ENCODE results near the gene TMED3.

The TMED3 gene

DNA sequence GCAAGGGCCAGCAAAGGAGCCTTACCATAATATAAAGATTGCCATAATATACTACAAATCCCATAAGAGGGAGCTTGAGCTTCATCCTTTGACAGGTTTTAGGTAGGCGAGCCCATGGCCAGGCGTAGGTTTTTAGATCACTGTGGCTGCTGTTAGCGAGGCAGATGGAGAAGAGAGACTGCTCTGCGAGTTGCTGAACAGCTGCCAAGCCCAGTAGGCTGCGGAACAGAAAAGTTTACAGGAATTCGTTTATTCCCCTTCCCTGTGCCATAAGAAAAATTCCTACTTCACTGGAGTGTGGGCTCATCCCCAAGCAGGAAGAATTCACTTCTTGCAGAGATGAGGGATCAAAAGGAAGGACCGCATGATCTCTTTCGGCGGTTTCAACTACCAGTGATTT lies 30.5 kb downstream of the TMED3 start:
- Histone ChIP-seq H3K27me3 (ENCODE audit: control insufficient read depth in 2 of 2, insufficient read depth in 2 of 2, low read length in 2 of 2) (no peaks in the 10 kb centered on the region), H3K4me1 (ENCODE audit: control insufficient read depth in 2 of 2, insufficient read depth in 2 of 2, low read length in 2 of 2) (no peaks in the 10 kb centered on the region), H3K9ac (ENCODE audit: low read depth in 1 of 2, low read length in 2 of 2) (no peak overlapping the region), H3K27ac (ENCODE audit: low read depth in 2 of 2, low read length in 2 of 2) (no peak overlapping the region), H3K9me3 (ENCODE audit: control insufficient read depth in 2 of 2, low read length in 2 of 2) (no peaks in the 10 kb centered on the region), H3K4me3 (ENCODE audit: low read length in 2 of 2) (no peak overlapping the region), H3K36me3 (ENCODE audit: control insufficient read depth in 2 of 2, insufficient read depth in 2 of 2, low read length in 2 of 2) (no peaks in the 10 kb centered on the region)

DNA sequence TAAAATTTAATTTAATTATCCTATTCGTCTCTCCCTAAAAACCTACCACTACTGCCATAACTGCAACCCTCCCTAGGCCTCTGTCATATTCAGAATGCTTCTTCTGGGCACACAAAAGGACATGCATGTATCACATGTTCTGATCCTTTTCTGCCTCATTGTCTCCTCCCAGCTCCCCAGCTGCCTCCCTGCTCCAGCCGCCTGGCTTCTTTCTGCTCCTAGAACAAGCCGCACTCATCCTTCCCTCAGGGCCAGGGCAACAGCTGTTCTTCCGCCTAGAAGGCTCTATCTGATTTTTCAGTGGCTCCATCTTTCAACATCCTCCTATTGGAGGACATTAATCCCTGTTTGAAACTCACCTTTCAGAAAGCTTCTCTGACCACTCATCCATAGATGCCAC lies 38.6 kb downstream of the TMED3 start:
- H3K9me3 ChIP-seq (ENCODE audit: control insufficient read depth in 2 of 2, low read length in 2 of 2), result no peaks in the 10 kb centered on the region
- no peak overlapping the region for H3K27ac ChIP-seq (ENCODE audit: low read depth in 2 of 2, low read length in 2 of 2)
- H3K4me3 ChIP-seq (ENCODE audit: low read length in 2 of 2), result no peak overlapping the region
- no peaks in the 10 kb centered on the region for H3K36me3 ChIP-seq (ENCODE audit: control insufficient read depth in 2 of 2, insufficient read depth in 2 of 2, low read length in 2 of 2)
- no peak overlapping the region for H3K9ac ChIP-seq (ENCODE audit: low read depth in 1 of 2, low read length in 2 of 2)
- H3K27me3 ChIP-seq (ENCODE audit: control insufficient read depth in 2 of 2, insufficient read depth in 2 of 2, low read length in 2 of 2), result no peaks in the 10 kb centered on the region
- no peaks in the 10 kb centered on the region for H3K4me1 ChIP-seq (ENCODE audit: control insufficient read depth in 2 of 2, insufficient read depth in 2 of 2, low read length in 2 of 2)

DNA sequence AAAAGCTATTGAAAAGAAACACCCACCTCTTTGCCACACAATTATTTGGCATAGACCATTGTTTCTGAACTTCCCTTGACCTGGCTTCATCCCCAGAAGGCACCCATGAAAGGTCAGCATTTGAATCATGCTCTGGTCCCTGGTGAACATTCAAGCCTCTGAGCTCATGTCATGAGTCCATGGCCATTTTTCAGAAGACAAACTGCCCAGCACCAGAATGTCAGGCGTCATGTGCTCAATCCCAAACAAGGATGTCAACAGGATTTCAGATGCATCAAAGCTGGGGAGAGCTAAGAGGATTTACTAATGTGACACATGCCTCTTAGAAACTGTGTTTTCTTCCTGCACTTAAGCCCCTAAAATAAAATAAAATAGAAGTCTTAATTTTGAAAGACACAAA lies 41.3 kb downstream of the TMED3 start:
- Histone ChIP-seq H3K4me3 (ENCODE audit: low read length in 2 of 2) (no peak overlapping the region), H3K9ac (ENCODE audit: low read depth in 1 of 2, low read length in 2 of 2) (no peak overlapping the region), H3K4me1 (ENCODE audit: control insufficient read depth in 2 of 2, insufficient read depth in 2 of 2, low read length in 2 of 2) (no peaks in the 10 kb centered on the region), H3K36me3 (ENCODE audit: control insufficient read depth in 2 of 2, insufficient read depth in 2 of 2, low read length in 2 of 2) (no peaks in the 10 kb centered on the region), H3K27me3 (ENCODE audit: control insufficient read depth in 2 of 2, insufficient read depth in 2 of 2, low read length in 2 of 2) (no peaks in the 10 kb centered on the region), H3K27ac (ENCODE audit: low read depth in 2 of 2, low read length in 2 of 2) (no peak overlapping the region), H3K9me3 (ENCODE audit: control insufficient read depth in 2 of 2, low read length in 2 of 2) (no peaks in the 10 kb centered on the region)

DNA sequence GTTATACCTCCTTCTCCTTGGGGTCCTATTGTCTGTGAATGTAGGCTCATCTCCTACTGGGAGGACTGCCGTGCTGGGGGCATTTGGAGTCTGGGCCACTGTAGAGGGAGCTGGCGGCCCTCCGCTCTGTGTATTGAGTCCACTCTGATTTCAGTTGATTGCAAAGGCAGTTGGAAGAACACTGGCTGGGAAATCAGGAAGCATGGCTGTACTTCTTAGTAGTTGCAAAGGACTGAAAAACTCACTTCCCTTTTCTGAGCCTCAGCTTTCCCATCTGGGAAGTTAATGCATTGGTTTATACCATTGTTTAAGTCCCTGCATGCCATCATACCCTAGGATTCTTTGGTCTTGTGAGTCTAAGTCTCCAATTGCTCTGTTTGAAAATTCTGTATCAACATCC lies 46.7 kb downstream of the TMED3 start:
- Histone ChIP-seq H3K4me1 (ENCODE audit: control insufficient read depth in 2 of 2, insufficient read depth in 2 of 2, low read length in 2 of 2) (no peaks in the 10 kb centered on the region), H3K27ac (ENCODE audit: low read depth in 2 of 2, low read length in 2 of 2) (no peak overlapping the region), H3K27me3 (ENCODE audit: control insufficient read depth in 2 of 2, insufficient read depth in 2 of 2, low read length in 2 of 2) (no peaks in the 10 kb centered on the region), H3K36me3 (ENCODE audit: control insufficient read depth in 2 of 2, insufficient read depth in 2 of 2, low read length in 2 of 2) (no peaks in the 10 kb centered on the region), H3K9me3 (ENCODE audit: control insufficient read depth in 2 of 2, low read length in 2 of 2) (no peaks in the 10 kb centered on the region), H3K4me3 (ENCODE audit: low read length in 2 of 2) (no peak overlapping the region), H3K9ac (ENCODE audit: low read depth in 1 of 2, low read length in 2 of 2) (no peak overlapping the region)

GRCh38 chr15:79358069-79358468 lies 47.2 kb downstream of the TMED3 start:
- Histone ChIP-seq H3K27me3 (ENCODE audit: control insufficient read depth in 2 of 2, insufficient read depth in 2 of 2, low read length in 2 of 2) (no peaks in the 10 kb centered on the region), H3K9me3 (ENCODE audit: control insufficient read depth in 2 of 2, low read length in 2 of 2) (no peaks in the 10 kb centered on the region), H3K27ac (ENCODE audit: low read depth in 2 of 2, low read length in 2 of 2) (no peak overlapping the region), H3K9ac (ENCODE audit: low read depth in 1 of 2, low read length in 2 of 2) (no peak overlapping the region), H3K4me1 (ENCODE audit: control insufficient read depth in 2 of 2, insufficient read depth in 2 of 2, low read length in 2 of 2) (no peaks in the 10 kb centered on the region), H3K4me3 (ENCODE audit: low read length in 2 of 2) (no peak overlapping the region), H3K36me3 (ENCODE audit: control insufficient read depth in 2 of 2, insufficient read depth in 2 of 2, low read length in 2 of 2) (no peaks in the 10 kb centered on the region)

GRCh38 chr15:79364571-79365240 lies 53.8 kb downstream of the TMED3 start:
- no peaks in the 10 kb centered on the region for H3K4me1 ChIP-seq (ENCODE audit: control insufficient read depth in 2 of 2, insufficient read depth in 2 of 2, low read length in 2 of 2)
- H3K27ac ChIP-seq (ENCODE audit: low read depth in 2 of 2, low read length in 2 of 2), result no peak overlapping the region
- H3K27me3 ChIP-seq (ENCODE audit: control insufficient read depth in 2 of 2, insufficient read depth in 2 of 2, low read length in 2 of 2), result no peaks in the 10 kb centered on the region
- no peaks in the 10 kb centered on the region for H3K36me3 ChIP-seq (ENCODE audit: control insufficient read depth in 2 of 2, insufficient read depth in 2 of 2, low read length in 2 of 2)
- no peaks in the 10 kb centered on the region for H3K9me3 ChIP-seq (ENCODE audit: control insufficient read depth in 2 of 2, low read length in 2 of 2)
- no peak overlapping the region for H3K4me3 ChIP-seq (ENCODE audit: low read length in 2 of 2)
- no peak overlapping the region for H3K9ac ChIP-seq (ENCODE audit: low read depth in 1 of 2, low read length in 2 of 2)

- H3K4me3 ChIP-seq (ENCODE audit: low read length in 2 of 2), result no peak overlapping the region
Measured at GRCh38 chr15:79365765-79366164, 54.9 kb downstream of the TMED3 start.

GRCh38 chr15:79366691-79367090 lies 55.8 kb downstream of the TMED3 start:
- Histone ChIP-seq H3K27ac (ENCODE audit: low read depth in 2 of 2, low read length in 2 of 2) (no peak overlapping the region), H3K36me3 (ENCODE audit: control insufficient read depth in 2 of 2, insufficient read depth in 2 of 2, low read length in 2 of 2) (no peaks in the 10 kb centered on the region), H3K9ac (ENCODE audit: low read depth in 1 of 2, low read length in 2 of 2) (no peak overlapping the region), H3K27me3 (ENCODE audit: control insufficient read depth in 2 of 2, insufficient read depth in 2 of 2, low read length in 2 of 2) (no peaks in the 10 kb centered on the region), H3K4me3 (ENCODE audit: low read length in 2 of 2) (no peak overlapping the region), H3K9me3 (ENCODE audit: control insufficient read depth in 2 of 2, low read length in 2 of 2) (no peaks in the 10 kb centered on the region), H3K4me1 (ENCODE audit: control insufficient read depth in 2 of 2, insufficient read depth in 2 of 2, low read length in 2 of 2) (no peaks in the 10 kb centered on the region)

More at GRCh38 chr15:79365765-79366164, 54.9 kb downstream of the TMED3 start:
- Histone ChIP-seq H3K9me3 (ENCODE audit: control insufficient read depth in 2 of 2, low read length in 2 of 2) (no peaks in the 10 kb centered on the region), H3K36me3 (ENCODE audit: control insufficient read depth in 2 of 2, insufficient read depth in 2 of 2, low read length in 2 of 2) (no peaks in the 10 kb centered on the region), H3K4me1 (ENCODE audit: control insufficient read depth in 2 of 2, insufficient read depth in 2 of 2, low read length in 2 of 2) (no peaks in the 10 kb centered on the region), H3K27ac (ENCODE audit: low read depth in 2 of 2, low read length in 2 of 2) (no peak overlapping the region), H3K27me3 (ENCODE audit: control insufficient read depth in 2 of 2, insufficient read depth in 2 of 2, low read length in 2 of 2) (no peaks in the 10 kb centered on the region), H3K9ac (ENCODE audit: low read depth in 1 of 2, low read length in 2 of 2) (no peak overlapping the region)

- Histone ChIP-seq H3K36me3 (ENCODE audit: control insufficient read depth in 2 of 2, insufficient read depth in 2 of 2, low read length in 2 of 2) (no peaks in the 10 kb centered on the region), H3K4me3 (ENCODE audit: low read length in 2 of 2) (no peak overlapping the region), H3K27ac (ENCODE audit: low read depth in 2 of 2, low read length in 2 of 2) (no peak overlapping the region), H3K9ac (ENCODE audit: low read depth in 1 of 2, low read length in 2 of 2) (no peak overlapping the region), H3K9me3 (ENCODE audit: control insufficient read depth in 2 of 2, low read length in 2 of 2) (no peaks in the 10 kb centered on the region), H3K27me3 (ENCODE audit: control insufficient read depth in 2 of 2, insufficient read depth in 2 of 2, low read length in 2 of 2) (no peaks in the 10 kb centered on the region), H3K4me1 (ENCODE audit: control insufficient read depth in 2 of 2, insufficient read depth in 2 of 2, low read length in 2 of 2) (no peaks in the 10 kb centered on the region)
Measured at GRCh38 chr15:79370716-79371115, 59.8 kb downstream of the TMED3 start.

- Histone ChIP-seq H3K9ac (ENCODE audit: low read depth in 1 of 2, low read length in 2 of 2) (no peak overlapping the region), H3K27me3 (ENCODE audit: control insufficient read depth in 2 of 2, insufficient read depth in 2 of 2, low read length in 2 of 2) (no peaks in the 10 kb centered on the region), H3K4me1 (ENCODE audit: control insufficient read depth in 2 of 2, insufficient read depth in 2 of 2, low read length in 2 of 2) (no peaks in the 10 kb centered on the region), H3K36me3 (ENCODE audit: control insufficient read depth in 2 of 2, insufficient read depth in 2 of 2, low read length in 2 of 2) (no peaks in the 10 kb centered on the region), H3K27ac (ENCODE audit: low read depth in 2 of 2, low read length in 2 of 2) (no peak overlapping the region), H3K4me3 (ENCODE audit: low read length in 2 of 2) (no peak overlapping the region), H3K9me3 (ENCODE audit: control insufficient read depth in 2 of 2, low read length in 2 of 2) (no peaks in the 10 kb centered on the region)
Measured at GRCh38 chr15:79371591-79371990, 60.7 kb downstream of the TMED3 start.

DNA sequence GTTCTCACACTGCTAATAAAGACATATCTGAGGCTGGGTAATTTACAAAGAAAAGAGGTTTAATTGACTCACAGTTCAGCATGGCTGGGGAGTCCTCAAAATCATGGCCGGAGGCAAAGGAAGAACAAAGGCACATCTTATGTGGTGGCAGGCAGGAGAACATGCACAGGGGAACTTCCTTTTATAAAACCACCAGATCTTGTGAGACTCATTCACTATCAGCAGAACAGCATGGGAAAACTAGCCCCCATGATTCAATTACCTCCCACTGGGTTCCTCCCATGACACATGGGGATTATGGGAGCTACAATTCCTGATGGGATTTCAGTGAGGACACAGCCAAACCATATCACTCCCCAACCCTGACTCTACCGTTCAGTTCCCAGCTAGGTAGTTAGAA lies 61.5 kb downstream of the TMED3 start:
- Histone ChIP-seq H3K9ac (ENCODE audit: low read depth in 1 of 2, low read length in 2 of 2) (no peak overlapping the region), H3K36me3 (ENCODE audit: control insufficient read depth in 2 of 2, insufficient read depth in 2 of 2, low read length in 2 of 2) (no peaks in the 10 kb centered on the region), H3K27ac (ENCODE audit: low read depth in 2 of 2, low read length in 2 of 2) (no peak overlapping the region), H3K27me3 (ENCODE audit: control insufficient read depth in 2 of 2, insufficient read depth in 2 of 2, low read length in 2 of 2) (no peaks in the 10 kb centered on the region), H3K4me3 (ENCODE audit: low read length in 2 of 2) (no peak overlapping the region), H3K9me3 (ENCODE audit: control insufficient read depth in 2 of 2, low read length in 2 of 2) (no peaks in the 10 kb centered on the region), H3K4me1 (ENCODE audit: control insufficient read depth in 2 of 2, insufficient read depth in 2 of 2, low read length in 2 of 2) (no peaks in the 10 kb centered on the region)
